HepG2 (cell line): ENCODE measurements around the gene NFKBIA. TPM values are rescaled to one million over a fixed set of nuclear protein-coding genes. Genes with fewer than 3 reads are reported as not detected.

ENCODE experiments used
- IRX3 ChIP-seq: sonication (generic); formaldehyde crosslinking; IDR thresholded peaks from 2 replicates; pipeline ENCODE4 v1.8.1; 2023; ENCODE audit warnings: mild to moderate bottlenecking, low read depth, missing genetic modification reagents, borderline replicate concordance
- MAFK ChIP-seq, 2 experiments: IDR thresholded peaks in 1 of 2; conservative IDR thresholded peaks in 1 of 2; 2 replicates each; pipeline ENCODE4 v1.6.1; 2011; ENCODE audit warnings: improper control_type of control experiment in 2 of 2, low read length in 2 of 2
- POGK ChIP-seq: sonication (generic); formaldehyde crosslinking; conservative IDR thresholded peaks from 2 replicates; pipeline ENCODE4 v1.8.0; 2022; ENCODE audit warnings: mild to moderate bottlenecking, moderate library complexity, missing genetic modification reagents
- SIN3A ChIP-seq: IDR thresholded peaks from 2 replicates; pipeline ENCODE4 v1.6.1; 2011; ENCODE audit warnings: low read depth, mild to moderate bottlenecking, control low read depth, low read length, borderline replicate concordance
- SSRP1 ChIP-seq: IDR thresholded peaks from 2 replicates; pipeline ENCODE4 v1.6.1; 2016; ENCODE audit warnings: control low read depth
- THRA ChIP-seq: sonication (generic); formaldehyde crosslinking; IDR thresholded peaks from 2 replicates; pipeline ENCODE4 v1.4.0; 2020; ENCODE audit warnings: missing genetic modification reagents, borderline replicate concordance
- XBP1 ChIP-seq: sonication (generic); formaldehyde crosslinking; IDR thresholded peaks from 2 replicates; pipeline ENCODE4 v1.5.0; 2020; ENCODE audit warnings: missing genetic modification reagents
- YEATS4 ChIP-seq: sonication (generic); formaldehyde crosslinking; IDR thresholded peaks from 2 replicates; pipeline ENCODE4 v1.4.0; 2020; ENCODE audit warnings: missing genetic modification reagents, borderline replicate concordance
- ZBED4 ChIP-seq: sonication (generic); formaldehyde crosslinking; IDR thresholded peaks from 2 replicates; pipeline ENCODE4 v1.4.0; 2020; ENCODE audit warnings: missing genetic modification reagents, borderline replicate concordance
- ZNF17 ChIP-seq: sonication (generic); formaldehyde crosslinking; IDR thresholded peaks from 2 replicates; pipeline ENCODE4 v1.5.0; 2020; ENCODE audit warnings: mild to moderate bottlenecking, missing genetic modification reagents
- ZNF597 ChIP-seq: sonication (generic); formaldehyde crosslinking; IDR thresholded peaks from 2 replicates; pipeline ENCODE4 v1.5.0; 2020; ENCODE audit warnings: missing genetic modification reagents
- ZNF609 ChIP-seq: sonication (generic); formaldehyde crosslinking; IDR thresholded peaks from 2 replicates; pipeline ENCODE4 v1.4.0; 2020; ENCODE audit warnings: mild to moderate bottlenecking, missing genetic modification reagents, borderline replicate concordance
- ZNF709 ChIP-seq: sonication (generic); formaldehyde crosslinking; IDR thresholded peaks from 2 replicates; pipeline ENCODE4 v1.5.0; 2020; ENCODE audit warnings: mild to moderate bottlenecking, missing genetic modification reagents
- ZNF720 ChIP-seq: sonication (generic); formaldehyde crosslinking; IDR thresholded peaks from 2 replicates; pipeline ENCODE4 v1.4.0; 2020; ENCODE audit warnings: missing genetic modification reagents
- polyA plus RNA-seq, 8 experiments: library from polyadenylated mRNA; depleted of rRNA in 3 of 8; stranded (reverse) in 7 of 8; unstranded in 1 of 8; fragments of >200 nt; fragmentation: Illumina TruSeq in 4 of 8; extraction: Trizol in 4 of 8; gene quantifications; 2 replicates each; pipeline versions ENCODE4 v1.2.1 to v1.2.3, GENCODE V29; 2011 to 2016; ENCODE audit warnings: low read depth in 4 of 8, missing spikeins in 1 of 8, mixed read lengths in 1 of 8; ENCODE audit not compliant: insufficient read depth in 1 of 8
- total RNA-seq, 5 experiments: library from RNA; depleted of rRNA; stranded (reverse); fragments of >200 nt; fragmentation: Illumina TruSeq; extraction: Trizol; gene quantifications; 2 replicates each; pipeline ENCODE4 v1.2.3, GENCODE V29; 2016; ENCODE audit warnings: low read depth in 1 of 5

NFKBIA gene
- total and polyA plus RNA-seq, 2 of the 13 experiments (the other 11 are each of a cell fraction or from before 2014, with no cell fraction given) = 197 to 319 TPM

GRCh38 chr14:35352274-35353233 is 52.0 kb downstream of the NFKBIA start (continued):
- no peak for TF ChIP-seq POGK (CRISPR knock-in tag)
- no peak for TF ChIP-seq IRX3
- TF ChIP-seq ZBED4 (CRISPR knock-in tag) = no peak
- no peak for TF ChIP-seq ZNF709 (CRISPR knock-in tag)
- no peak for TF ChIP-seq SSRP1 (CRISPR knock-in tag)
- TF ChIP-seq XBP1 (CRISPR knock-in tag) = no peak
- no peak for TF ChIP-seq ZNF597 (CRISPR knock-in tag)
- TF ChIP-seq YEATS4 = no peak
- no peak for TF ChIP-seq ZNF720 (CRISPR knock-in tag)
- no peak for TF ChIP-seq THRA (CRISPR knock-in tag)
- no peak for TF ChIP-seq ZNF609 (CRISPR knock-in tag)
- no peak for TF ChIP-seq SIN3A
- no peak for TF ChIP-seq MAFK (conservative IDR thresholded peaks at IDR 0.05 in 1 of 2, IDR thresholded peaks at IDR 0.05 in 1 of 2; ENCODE audit: low read length in 2 of 2)
- no peak for TF ChIP-seq ZNF17 (CRISPR knock-in tag)
